Activated B cell treated with CpG ODN at 0.5 μM for 24 hours (primary cell): Measurements from ENCODE around the gene SUSD4. TPM values are rescaled to one million over a fixed set of nuclear protein-coding genes. Genes with fewer than 3 reads are reported as not detected.

Source experiments
- ATAC-seq: fragments of 200-7000 bp; cut with Tn5 transposase; one replicate; pipeline ENCODE4 v1.10.0; 2021; ENCODE audit warnings: low read depth, mild to moderate bottlenecking, moderate library complexity
- CTCF ChIA-PET: fragments of 350-600 bp; sonication (Branson Sonifier 250); formaldehyde crosslinking; loops from one replicate; lab custom pipeline; 2021; ENCODE audit warnings: antibody characterized with exemption; lab: Charles Lee
- POLR2A ChIA-PET: fragments of 350-600 bp; sonication (Branson Sonifier 250); formaldehyde crosslinking; loops from one replicate; lab custom pipeline; 2021; ENCODE audit warnings: antibody characterized with exemption; lab: Charles Lee
- DNase-seq: peaks from one replicate; pipeline ENCODE4 v3.0.0; 2022
- H3K27ac Mint-ChIP-seq: one replicate; pipeline ENCODE4 v1.8.0; 2020; ENCODE audit warnings: mixed read lengths
- H3K27me3 Mint-ChIP-seq: one replicate; pipeline ENCODE4 v1.8.0; 2021; ENCODE audit warnings: mixed read lengths
- H3K36me3 Mint-ChIP-seq: one replicate; pipeline ENCODE4 v1.8.0; 2021; ENCODE audit warnings: low read depth, mixed read lengths
- H3K4me1 Mint-ChIP-seq: one replicate; pipeline ENCODE4 v1.8.0; 2021; ENCODE audit warnings: mixed read lengths
- H3K4me3 Mint-ChIP-seq: one replicate; pipeline ENCODE4 v1.8.0; 2020; ENCODE audit warnings: mild to moderate bottlenecking, mixed read lengths
- H3K9me3 Mint-ChIP-seq: one replicate; pipeline ENCODE4 v1.8.0; 2020; ENCODE audit warnings: mixed read lengths
- intact Hi-C: fragments of 100-400 bp; cut with micrococcal nuclease; formaldehyde crosslinking; loops from one replicate; pipeline ENCODE4 v1.15.1; 2024
- total RNA-seq: library from RNA; stranded (reverse); gene quantifications from 2 replicates; pipeline ENCODE4 v1.2.3, GENCODE V29; 2022
- TF ChIP-seq, protein P1 (sequence below): fragments of 200-600 bp; IDR thresholded peaks from one replicate; pipeline ENCODE4 v1.8.0; 2022; ENCODE audit warnings: antibody characterized with exemption, mild to moderate bottlenecking

SUSD4 gene
- total RNA-seq, 1 donor from 2014 or later = not detected

DNA sequence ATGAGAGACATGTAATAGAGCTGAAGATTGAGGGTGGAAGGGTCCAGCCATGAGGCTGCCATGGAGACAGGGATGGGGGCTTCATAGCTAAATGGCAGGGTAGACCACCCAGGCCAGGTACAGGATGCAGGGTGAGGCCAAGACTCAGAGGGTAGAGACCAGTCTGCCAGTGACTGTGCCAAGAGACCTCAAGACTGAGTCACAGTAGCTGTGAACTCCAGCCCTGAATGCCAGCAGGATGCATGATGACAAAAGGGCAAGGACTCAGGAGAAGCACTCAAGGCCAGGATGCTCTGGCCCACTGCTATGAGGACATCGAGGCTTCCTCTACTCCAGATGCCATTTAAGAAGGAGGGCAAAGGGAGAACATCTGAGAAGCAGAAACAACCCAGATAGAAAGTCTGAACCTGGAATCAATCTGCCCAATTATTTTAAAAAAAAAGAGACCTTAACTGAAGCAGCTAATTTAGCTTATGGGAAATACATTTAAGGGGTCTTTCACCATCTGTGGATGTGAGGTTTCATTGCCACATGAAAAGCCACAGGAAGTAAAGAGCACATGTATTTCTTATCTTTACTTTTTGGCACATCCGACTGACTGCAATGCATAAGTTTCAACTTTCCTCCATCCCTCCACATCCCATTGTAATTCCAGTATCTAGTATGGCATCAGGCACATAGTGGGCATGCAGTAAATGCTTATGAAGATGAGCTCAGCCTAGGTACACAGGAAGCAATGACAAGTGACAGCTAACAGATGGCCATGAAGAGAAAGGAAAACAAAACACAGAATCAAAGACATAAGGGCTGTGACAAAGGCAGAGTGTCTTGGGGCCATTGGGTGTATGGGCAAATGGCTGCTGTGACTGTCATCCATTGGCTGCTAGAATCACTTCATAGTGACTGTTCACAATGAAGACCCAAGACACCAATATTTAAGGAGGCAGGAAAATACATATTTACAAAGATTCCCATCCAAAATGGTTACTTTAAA is 40.2 kb downstream of the SUSD4 start:
- no peak for ATAC-seq
- Mint-ChIP-seq H3K9me3 (peaks cover 4% of the 10 kb centered on the region), H3K27ac (no peak overlapping the region), H3K4me1 (no peaks in the 10 kb centered on the region), H3K4me3 (no peak overlapping the region), H3K36me3 (no peaks in the 10 kb centered on the region), H3K27me3 (peaks cover 17% of the 10 kb centered on the region)
- POLR2A ChIA-PET = no interaction called here
- no peak for DNase-seq
- CTCF ChIA-PET = no interaction called here
- TF ChIP-seq, protein P1, sequence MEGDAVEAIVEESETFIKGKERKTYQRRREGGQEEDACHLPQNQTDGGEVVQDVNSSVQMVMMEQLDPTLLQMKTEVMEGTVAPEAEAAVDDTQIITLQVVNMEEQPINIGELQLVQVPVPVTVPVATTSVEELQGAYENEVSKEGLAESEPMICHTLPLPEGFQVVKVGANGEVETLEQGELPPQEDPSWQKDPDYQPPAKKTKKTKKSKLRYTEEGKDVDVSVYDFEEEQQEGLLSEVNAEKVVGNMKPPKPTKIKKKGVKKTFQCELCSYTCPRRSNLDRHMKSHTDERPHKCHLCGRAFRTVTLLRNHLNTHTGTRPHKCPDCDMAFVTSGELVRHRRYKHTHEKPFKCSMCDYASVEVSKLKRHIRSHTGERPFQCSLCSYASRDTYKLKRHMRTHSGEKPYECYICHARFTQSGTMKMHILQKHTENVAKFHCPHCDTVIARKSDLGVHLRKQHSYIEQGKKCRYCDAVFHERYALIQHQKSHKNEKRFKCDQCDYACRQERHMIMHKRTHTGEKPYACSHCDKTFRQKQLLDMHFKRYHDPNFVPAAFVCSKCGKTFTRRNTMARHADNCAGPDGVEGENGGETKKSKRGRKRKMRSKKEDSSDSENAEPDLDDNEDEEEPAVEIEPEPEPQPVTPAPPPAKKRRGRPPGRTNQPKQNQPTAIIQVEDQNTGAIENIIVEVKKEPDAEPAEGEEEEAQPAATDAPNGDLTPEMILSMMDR = no peak
- intact Hi-C loops = no loop called here

DNA sequence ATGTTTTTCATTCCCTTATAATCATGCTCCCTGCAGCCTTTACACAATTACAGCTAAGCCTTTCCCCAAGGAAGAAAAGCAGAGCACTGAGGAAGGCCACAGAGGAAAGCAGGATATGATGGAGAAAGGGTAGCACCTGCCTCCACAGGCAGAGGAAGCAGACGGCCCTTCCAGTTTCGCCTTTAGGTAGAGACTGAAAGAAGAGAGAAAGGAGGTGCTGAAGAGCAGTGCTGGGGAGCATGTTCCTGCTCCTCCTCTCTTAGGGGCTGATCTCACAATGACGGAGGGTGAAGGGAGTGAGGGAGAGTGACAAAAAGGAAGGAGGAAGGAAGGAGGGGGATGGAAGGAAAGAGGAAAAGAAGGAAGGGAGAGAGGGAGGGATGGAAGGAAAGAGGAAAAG is 41.1 kb downstream of the SUSD4 start:
- intact Hi-C loops = no loop called here
- Mint-ChIP-seq H3K27me3 (peaks cover 17% of the 10 kb centered on the region), H3K4me1 (no peaks in the 10 kb centered on the region), H3K27ac (no peak overlapping the region), H3K4me3 (no peak overlapping the region), H3K36me3 (no peaks in the 10 kb centered on the region), H3K9me3 (peaks cover 4% of the 10 kb centered on the region)
- DNase-seq (no peak), ATAC-seq (no peak)
- CTCF ChIA-PET = no interaction called here
- TF ChIP-seq, protein P1 = no peak
- POLR2A ChIA-PET = no interaction called here

DNA sequence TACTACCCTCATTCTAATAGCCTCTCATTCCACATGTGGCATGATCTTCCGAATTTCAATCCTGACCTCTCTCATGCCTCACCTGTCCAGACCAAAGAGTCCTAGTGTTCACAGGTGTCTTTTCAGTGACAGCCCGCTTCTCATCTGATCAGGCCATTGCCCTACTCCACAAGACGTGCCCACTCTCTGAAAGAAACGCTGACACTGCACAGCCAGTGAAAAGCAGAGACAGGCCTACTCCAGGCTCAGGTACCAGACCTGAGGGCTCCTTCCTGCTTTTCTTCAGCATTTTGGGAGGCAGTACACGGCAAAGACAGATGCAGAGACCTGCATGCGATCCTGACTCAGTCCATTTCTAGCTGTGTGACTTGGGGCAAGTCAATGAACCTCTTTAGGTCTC is 43.0 kb downstream of the SUSD4 start:
- Mint-ChIP-seq H3K27ac (no peak overlapping the region), H3K36me3 (no peaks in the 10 kb centered on the region), H3K9me3 (peaks cover 4% of the 10 kb centered on the region), H3K4me1 (no peaks in the 10 kb centered on the region), H3K4me3 (no peak overlapping the region), H3K27me3 (peaks cover 17% of the 10 kb centered on the region)
- ChIA-PET POLR2A (no interaction called here), CTCF (no interaction called here)
- DNase-seq = no peak
- TF ChIP-seq, protein P1 = no peak
- intact Hi-C loops = no loop called here
- ATAC-seq = no peak

DNA sequence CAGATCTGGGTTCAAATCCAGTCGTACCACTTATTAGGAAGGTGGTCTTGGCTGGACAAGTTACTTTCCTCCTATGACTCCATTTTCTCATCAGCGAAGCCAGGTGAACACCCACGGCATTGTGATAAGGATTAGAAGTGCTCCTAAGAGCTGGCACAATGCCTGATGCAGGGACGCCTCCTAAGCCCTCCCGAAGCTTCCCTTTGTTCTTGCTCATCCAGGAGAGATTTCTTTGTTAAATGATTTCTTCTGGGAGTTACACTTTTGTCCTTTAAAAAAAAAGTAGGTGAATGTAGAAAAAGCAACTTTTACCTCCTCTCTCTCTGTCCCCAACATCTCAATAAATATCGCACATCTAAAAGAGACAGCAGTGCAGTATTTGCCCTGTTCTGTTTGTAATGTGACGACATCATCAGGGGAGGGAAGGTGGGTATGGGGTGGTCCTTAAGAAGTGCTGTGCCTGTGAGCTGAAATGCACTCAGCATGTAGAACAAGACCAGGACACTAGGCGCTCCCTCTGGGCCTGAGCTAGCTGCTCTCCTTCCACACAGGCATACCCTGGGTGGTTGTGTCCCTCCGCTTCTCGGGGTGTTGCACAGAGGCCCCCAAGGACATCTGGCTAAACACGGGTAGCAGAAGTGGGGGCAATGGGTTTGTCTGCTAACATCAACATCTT is 43.9 kb downstream of the SUSD4 start:
- TF ChIP-seq, protein P1 = no peak
- Mint-ChIP-seq H3K9me3 (peaks cover 2% of the 10 kb centered on the region), H3K4me3 (no peak overlapping the region), H3K27ac (no peak overlapping the region), H3K4me1 (no peaks in the 10 kb centered on the region), H3K36me3 (no peaks in the 10 kb centered on the region), H3K27me3 (peaks cover 17% of the 10 kb centered on the region)
- no peak for ATAC-seq
- ChIA-PET POLR2A (no interaction called here), CTCF (no interaction called here)
- no peak for DNase-seq
- intact Hi-C loops = no loop called here

DNA sequence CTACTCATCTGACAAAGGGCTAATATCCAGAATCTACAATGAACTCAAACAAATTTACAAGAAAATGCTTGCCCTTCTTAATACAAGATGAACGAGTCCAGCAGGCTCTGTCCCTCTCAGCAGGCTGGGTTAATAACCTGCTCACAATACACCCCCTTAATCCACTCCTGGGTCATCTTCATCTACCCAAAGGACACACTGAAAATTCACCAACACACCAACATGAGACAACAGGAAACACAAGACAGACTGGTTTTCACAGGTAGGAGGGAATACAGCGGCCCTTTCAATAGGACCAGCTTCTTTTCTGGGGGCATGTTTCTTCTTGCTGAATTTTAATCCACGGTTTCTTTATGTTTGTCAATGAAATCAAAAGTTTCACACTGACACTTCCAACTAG is 44.6 kb downstream of the SUSD4 start:
- ATAC-seq = no peak
- H3K4me3 Mint-ChIP-seq = no peak overlapping the region
- TF ChIP-seq, protein P1 = no peak
- DNase-seq = no peak
- H3K4me1 Mint-ChIP-seq = no peaks in the 10 kb centered on the region
- intact Hi-C loops = no loop called here
- H3K36me3 Mint-ChIP-seq = no peaks in the 10 kb centered on the region
- ChIA-PET POLR2A (no interaction called here), CTCF (no interaction called here)
- H3K27ac Mint-ChIP-seq = no peak overlapping the region
- peaks cover 17% of the 10 kb centered on the region for H3K27me3 Mint-ChIP-seq
- H3K9me3 Mint-ChIP-seq = peaks cover 2% of the 10 kb centered on the region
